H1 (cell line): ENCODE measurements around the gene AATK. TPM values are rescaled to one million over a fixed set of nuclear protein-coding genes. Genes with fewer than 3 reads are reported as not detected.
A peak's percentile ranks its signal among the peaks of the same experiment; 100 is the strongest.

ENCODE experiments used
- CTCF ChIA-PET: fragments of 300-600 bp; sonication (Branson Sonifier 250); formaldehyde crosslinking; loops from one replicate; lab custom pipeline; 2021; ENCODE audit not compliant: partially characterized antibody; lab: Charles Lee
- POLR2A ChIA-PET: fragments of 300-600 bp; sonication (Branson Sonifier 250); formaldehyde crosslinking; loops from one replicate; lab custom pipeline; 2021; ENCODE audit warnings: inconsistent platforms; ENCODE audit not compliant: partially characterized antibody; lab: Charles Lee
- DNase-seq, 2 experiments: peaks; one replicate each; pipeline versions ENCODE4 v3.0.0 to v3.0.0-alpha.2; 2010 to 2022; ENCODE audit warnings: low spot score in 2 of 2, low read depth in 1 of 2, mixed read lengths in 1 of 2
- FAIRE-seq: peaks from 2 replicates; lab custom pipeline; 2011; peaks lifted over from hg19 to GRCh38; lab: Jason Lieb, UNC
- H2AFZ ChIP-seq: 2 replicates; pipeline ENCODE4 v1.8.1; 2012; ENCODE audit warnings: low read length, inconsistent platforms
- H2AK5ac ChIP-seq: 2 replicates; pipeline ENCODE4 v1.6.1; 2013; ENCODE audit warnings: low read depth, low read length
- H2BK120ac ChIP-seq: replicated peaks from 2 replicates; pipeline ENCODE3; 2013; ENCODE audit warnings: low read depth, low read length, inconsistent platforms
- H2BK12ac ChIP-seq: 2 replicates; pipeline ENCODE4 v1.6.1; 2013; ENCODE audit warnings: low read depth, low read length
- H2BK15ac ChIP-seq: 2 replicates; pipeline ENCODE4 v1.6.1; 2013; ENCODE audit warnings: low read length
- H2BK20ac ChIP-seq: 2 replicates; pipeline ENCODE4 v1.6.1; 2013; ENCODE audit warnings: low read length
- H2BK5ac ChIP-seq: 2 replicates; pipeline ENCODE4 v1.6.1; 2013; ENCODE audit warnings: low read depth, low read length
- H3K14ac ChIP-seq: 2 replicates; pipeline ENCODE4 v1.6.1; 2013; ENCODE audit warnings: inconsistent platforms; ENCODE audit not compliant: insufficient read length
- H3K18ac ChIP-seq: 2 replicates; pipeline ENCODE4 v1.6.1; 2013; ENCODE audit warnings: low read length; ENCODE audit errors: extremely low read depth
- H3K23ac ChIP-seq: 2 replicates; pipeline ENCODE4 v1.6.1; 2013; ENCODE audit warnings: inconsistent platforms; ENCODE audit not compliant: insufficient read length
- H3K23me2 ChIP-seq: 2 replicates; pipeline ENCODE4 v1.6.1; 2013; ENCODE audit warnings: low read depth, low read length
- H3K27ac ChIP-seq: 2 replicates; pipeline ENCODE4 v1.6.1; 2011; ENCODE audit warnings: low read depth, low read length, inconsistent platforms
- H3K27me3 ChIP-seq, 4 experiments: replicated peaks in 1 of 4; 1 replicate in 1 of 4; 2 replicates in 3 of 4; pipeline versions ENCODE4 v1.6.1 to v1.8.1; 2011 to 2013; ENCODE audit warnings: low read length in 3 of 4, mild to moderate bottlenecking in 3 of 4, inconsistent platforms in 2 of 4, mixed read lengths in 2 of 4, moderate library complexity in 1 of 4; ENCODE audit not compliant: control insufficient read depth in 3 of 4, insufficient read depth in 3 of 4; ENCODE audit errors: extremely low read depth in 1 of 4
- H3K36me3 ChIP-seq, 4 experiments: 2 replicates each; pipeline versions ENCODE4 v1.6.1 to v1.8.1; 2011 to 2013; ENCODE audit warnings: mild to moderate bottlenecking in 4 of 4, low read length in 3 of 4, moderate library complexity in 2 of 4, control low read depth in 1 of 4, inconsistent platforms in 1 of 4; ENCODE audit not compliant: insufficient read depth in 4 of 4, control insufficient read depth in 2 of 4
- H3K4ac ChIP-seq: replicated peaks from 2 replicates; pipeline ENCODE3; 2013; ENCODE audit warnings: low read length, low read depth, mixed read lengths, inconsistent platforms; ENCODE audit not compliant: insufficient read length
- H3K4me1 ChIP-seq, 4 experiments: replicated peaks in 1 of 4; 1 replicate in 1 of 4; 2 replicates in 3 of 4; pipeline versions ENCODE4 v1.6.1 to v1.8.1; 2011 to 2013; ENCODE audit warnings: low read length in 3 of 4, inconsistent platforms in 2 of 4, mixed read lengths in 1 of 4; ENCODE audit not compliant: insufficient read depth in 4 of 4, control insufficient read depth in 3 of 4
- H3K4me2 ChIP-seq, 2 experiments: 2 replicates each; pipeline versions ENCODE4 v1.6.1 to v1.8.1; 2011 to 2013; ENCODE audit warnings: low read depth in 2 of 2, low read length in 2 of 2, control low read depth in 1 of 2, inconsistent platforms in 1 of 2, mild to moderate bottlenecking in 1 of 2; ENCODE audit not compliant: insufficient read depth in 1 of 2
- H3K4me3 ChIP-seq, 4 experiments: fragments of 200-600, 300-600 bp in 1 of 4; sonication (generic), shearing (Covaris generic), sonication (Bioruptor Twin) in 1 of 4; 2 replicates each; pipeline versions ENCODE4 v1.5.1 to v1.8.1; 2011 to 2016; ENCODE audit warnings: low read length in 4 of 4, low read depth in 3 of 4, control low read depth in 2 of 4, inconsistent platforms in 2 of 4, mild to moderate bottlenecking in 2 of 4, mixed read lengths in 1 of 4, moderate library complexity in 1 of 4; ENCODE audit not compliant: insufficient read depth in 2 of 4; ENCODE audit errors: extremely low read depth in 1 of 4
- H3K56ac ChIP-seq: replicated peaks from 2 replicates; pipeline ENCODE3; 2013; ENCODE audit warnings: low read depth, mild to moderate bottlenecking, mixed read lengths, low read length, inconsistent platforms; ENCODE audit not compliant: insufficient read length
- H3K79me1 ChIP-seq: 2 replicates; pipeline ENCODE4 v1.6.1; 2013; ENCODE audit warnings: low read depth, low read length, control low read depth
- H3K79me2 ChIP-seq, 2 experiments: 2 replicates each; pipeline versions ENCODE4 v1.6.1 to v1.8.1; 2012 to 2013; ENCODE audit warnings: low read length in 2 of 2, mild to moderate bottlenecking in 2 of 2, inconsistent platforms in 1 of 2; ENCODE audit not compliant: insufficient read depth in 2 of 2, control insufficient read depth in 1 of 2
- H3K9ac ChIP-seq, 4 experiments: replicated peaks in 1 of 4; 1 replicate in 1 of 4; 2 replicates in 3 of 4; pipeline versions ENCODE4 v1.6.1 to v1.8.1; 2011 to 2013; ENCODE audit warnings: low read depth in 3 of 4, low read length in 3 of 4, control low read depth in 2 of 4, mild to moderate bottlenecking in 2 of 4, moderate library complexity in 2 of 4, inconsistent platforms in 1 of 4; ENCODE audit errors: extremely low read depth in 1 of 4
- H3K9me3 ChIP-seq, 2 experiments: 2 replicates each; pipeline versions ENCODE4 v1.6.1 to v1.8.1; 2012 to 2013; ENCODE audit warnings: mild to moderate bottlenecking in 2 of 2, moderate library complexity in 2 of 2, control low read depth in 1 of 2, inconsistent platforms in 1 of 2, low read depth in 1 of 2, low read length in 1 of 2, mixed read lengths in 1 of 2; ENCODE audit not compliant: insufficient read depth in 2 of 2
- H4K20me1 ChIP-seq, 2 experiments: replicated peaks in 1 of 2; 2 replicates each; pipeline versions ENCODE3 to v1.8.1; 2011 to 2013; ENCODE audit warnings: inconsistent platforms in 2 of 2, low read length in 2 of 2, mild to moderate bottlenecking in 1 of 2; ENCODE audit not compliant: insufficient read depth in 2 of 2, control insufficient read depth in 1 of 2
- H4K5ac ChIP-seq: 2 replicates; pipeline ENCODE4 v1.6.1; 2013; ENCODE audit warnings: low read length, low read depth, mixed read lengths, inconsistent platforms; ENCODE audit not compliant: insufficient read length
- H4K8ac ChIP-seq: 2 replicates; pipeline ENCODE4 v1.8.0; 2013; ENCODE audit warnings: mild to moderate bottlenecking, moderate library complexity, low read length, inconsistent platforms; ENCODE audit not compliant: insufficient read depth; ENCODE audit errors: extremely low read depth
- H4K91ac ChIP-seq: replicated peaks from 2 replicates; pipeline ENCODE3; 2013; ENCODE audit warnings: low read length, mixed read lengths, inconsistent platforms; ENCODE audit not compliant: insufficient read length
- BACH1 ChIP-seq: IDR thresholded peaks from 2 replicates; pipeline ENCODE4 v1.6.1; 2012; ENCODE audit warnings: low read length, improper control_type of control experiment
- CBX8 ChIP-seq: fragments of 300-800, 300-1000 bp; sonication (generic); IDR thresholded peaks from 2 replicates; pipeline ENCODE4 v1.7.1; 2016; ENCODE audit warnings: low read depth, low read length, borderline replicate concordance
- CEBPB ChIP-seq: IDR thresholded peaks from 2 replicates; pipeline ENCODE4 v1.6.1; 2012; ENCODE audit warnings: low read depth, low read length
- FOSL1 ChIP-seq: IDR thresholded peaks from 2 replicates; pipeline ENCODE4 v1.6.1; 2011; ENCODE audit warnings: mild to moderate bottlenecking, low read depth, low read length, moderate library complexity; ENCODE audit not compliant: insufficient read depth
- NANOG ChIP-seq: IDR thresholded peaks from 2 replicates; pipeline ENCODE4 v1.6.1; 2011; ENCODE audit warnings: low read length, low read depth, mild to moderate bottlenecking, inconsistent platforms; ENCODE audit not compliant: insufficient read depth, poor library complexity, severe bottlenecking
- PHF8 ChIP-seq: fragments of 200-600 bp; sonication (generic); conservative IDR thresholded peaks from 2 replicates; pipeline ENCODE4 v1.7.1; 2012; ENCODE audit warnings: low read depth, mild to moderate bottlenecking, inconsistent platforms, low read length, moderate library complexity
- POLR2AphosphoS5 ChIP-seq: IDR thresholded peaks from 2 replicates; pipeline ENCODE4 v1.6.1; 2011; ENCODE audit warnings: low read depth, low read length
- POU5F1 ChIP-seq: IDR thresholded peaks from 2 replicates; pipeline ENCODE4 v1.6.1; 2011; ENCODE audit warnings: low read depth, mild to moderate bottlenecking, low read length, moderate library complexity
- SIRT6 ChIP-seq: IDR thresholded peaks from one replicate; pipeline ENCODE4 v1.7.1; 2012; ENCODE audit warnings: low read length, inconsistent platforms
- SP4 ChIP-seq: IDR thresholded peaks from 2 replicates; pipeline ENCODE4 v1.6.1; 2012; ENCODE audit warnings: low read length, inconsistent platforms
- SUZ12 ChIP-seq: fragments of 200-600 bp; sonication (generic); IDR thresholded peaks from 2 replicates; pipeline ENCODE4 v1.6.1; 2012; ENCODE audit warnings: mild to moderate bottlenecking, inconsistent platforms, low read length, moderate library complexity, mixed read lengths
- TEAD4 ChIP-seq: IDR thresholded peaks from 2 replicates; pipeline ENCODE4 v1.6.1; 2012; ENCODE audit warnings: low read depth, low read length, inconsistent platforms, mixed read lengths
- WGBS, 2 experiments: shearing (Covaris generic) in 1 of 2; methylation state at CpG; one replicate each; pipeline versions ENCODE4 v1.1.6 to v1.1.7; 2013 to 2015; ENCODE audit warnings: low lambda C conversion rate in 2 of 2, mixed read lengths in 2 of 2, inconsistent platforms in 1 of 2, low coverage in 1 of 2, missing lambda C conversion rate in 1 of 2; ENCODE audit not compliant: insufficient replicate concordance in 2 of 2, insufficient coverage in 1 of 2, insufficient read length in 1 of 2; ENCODE audit errors: extremely low coverage in 1 of 2, missing lambda C conversion rate in 1 of 2; 5-methylcytosine and 5-hydroxymethylcytosine counted together
- polyA plus RNA-seq, 7 experiments: library from polyadenylated mRNA; depleted of rRNA in 3 of 7; stranded (reverse) in 5 of 7; unstranded in 2 of 7; fragments of >200 nt in 5 of 7; fragments of 200-250 nt in 2 of 7; gene quantifications; 1 replicate in 5 of 7; 2 replicates in 1 of 7; 4 replicates in 1 of 7; pipeline versions ENCODE4 v1.2.1 to v1.2.3, GENCODE V29; 2011 to 2013; ENCODE audit warnings: missing spikeins in 2 of 7, mixed read lengths in 2 of 7
- total RNA-seq: library from RNA; stranded (reverse); fragmentation: NEBNext Ultra II Directional; extraction: Animal tissue kit (Norgen Biotek cat#: 25700); gene quantifications from 2 replicates; pipeline ENCODE4 v1.2.1, GENCODE V29; 2021
- TF ChIP-seq, protein P1 (sequence below): IDR thresholded peaks from 2 replicates; pipeline ENCODE4 v1.6.1; 2012; ENCODE audit warnings: low read length, inconsistent platforms

Gene AATK
- total and polyA plus RNA-seq, 2 of the 8 experiments (the other 6 are each of a cell fraction or from before 2014, with no cell fraction given): 1.7 to 3.5 TPM

GRCh38 chr17:81143200-81143527, 22.9 kb downstream of the AATK start:
- ChIA-PET POLR2A (interaction anchor here (1.5 to 1.6 kb wide), 2 partner anchors 96 to 101 kb away, joined by 3 to 6 read pairs; partner anchors contain the start of genes NDUFAF8 and TEPSIN), CTCF (interaction anchor here (0.7 to 4.3 kb wide), 24 partner anchors 10 to 121 kb away, joined by 3 to 24 read pairs (median 4); partner anchors contain the start of genes NDUFAF8 and TEPSIN)
- Histone ChIP-seq H3K4ac (no peak overlapping the region), H3K9me3 (peaks cover 2 to 7% of the 10 kb centered on the region in 2 experiments; a peak in 2 of 4 replicates), H2BK12ac (no peak overlapping the region; the same call in 1 of the 2 replicates), H4K91ac (peak overlapping the region; percentile 70), H3K4me1 (peaks cover 0 to 2% (median 0%) of the 10 kb centered on the region in 4 experiments; a peak in 4 of 7 replicates), H3K79me2 (no peaks in the 10 kb centered on the region), H3K79me1 (no peaks in the 10 kb centered on the region), H3K23me2 (no peaks in the 10 kb centered on the region), H3K56ac (no peak overlapping the region), H3K27me3 (no peaks in the 10 kb centered on the region), H2BK15ac (no peak overlapping the region; the same call in 1 of the 2 replicates), H3K27ac (no peak overlapping the region), H4K5ac (no peak overlapping the region), H3K14ac (no peak overlapping the region), H3K4me3 (no peak overlapping the region), H3K4me2 (no peak overlapping the region), H4K20me1 (peaks cover 0 to 5% of the 10 kb centered on the region in 2 experiments), H2AK5ac (no peak overlapping the region), H2BK5ac (no peak overlapping the region), H2AFZ (0 out of 2 replicates have a peak overlapping the region, but pooled peaks have one; percentile 21), H3K18ac (no peak overlapping the region), H3K36me3 (no peaks in the 10 kb centered on the region), H3K9ac (no peak overlapping the region), H2BK20ac (no peak overlapping the region), H3K23ac (no peak overlapping the region), H2BK120ac (peak overlapping the region; percentile 71), H4K8ac (peak overlapping the region; percentile 51; the same call in 1 of the 2 replicates)
- WGBS, 2 experiments: 82% methylated on average over 8 of the region's 11 CpGs; no CpG with 5 or more reads in 1 of the 2 experiments
- no peak for FAIRE-seq
- no peak for DNase-seq
- TF ChIP-seq NANOG: no peak
- TF ChIP-seq SIRT6: no peak
- TF ChIP-seq PHF8: no peak
- no peak for TF ChIP-seq SUZ12
- TF ChIP-seq, protein P1, sequence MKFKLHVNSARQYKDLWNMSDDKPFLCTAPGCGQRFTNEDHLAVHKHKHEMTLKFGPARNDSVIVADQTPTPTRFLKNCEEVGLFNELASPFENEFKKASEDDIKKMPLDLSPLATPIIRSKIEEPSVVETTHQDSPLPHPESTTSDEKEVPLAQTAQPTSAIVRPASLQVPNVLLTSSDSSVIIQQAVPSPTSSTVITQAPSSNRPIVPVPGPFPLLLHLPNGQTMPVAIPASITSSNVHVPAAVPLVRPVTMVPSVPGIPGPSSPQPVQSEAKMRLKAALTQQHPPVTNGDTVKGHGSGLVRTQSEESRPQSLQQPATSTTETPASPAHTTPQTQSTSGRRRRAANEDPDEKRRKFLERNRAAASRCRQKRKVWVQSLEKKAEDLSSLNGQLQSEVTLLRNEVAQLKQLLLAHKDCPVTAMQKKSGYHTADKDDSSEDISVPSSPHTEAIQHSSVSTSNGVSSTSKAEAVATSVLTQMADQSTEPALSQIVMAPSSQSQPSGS: no peak
- no peak for TF ChIP-seq BACH1
- TF ChIP-seq CEBPB: no peak
- TF ChIP-seq POU5F1: no peak
- no peak for TF ChIP-seq CBX8
- no peak for TF ChIP-seq POLR2AphosphoS5
- TF ChIP-seq TEAD4: no peak
- TF ChIP-seq SP4: no peak
- no peak for TF ChIP-seq FOSL1
